ENCODE data around the gene CCNF.

GRCh38 chr16:2462031-2462866 is 33.0 kb downstream of the CCNF start:
- TF ChIP-seq NFYB (IDR thresholded peaks at IDR 0.05; ENCODE audit: insufficient read depth, low read depth, low read length) (no peak), CTCF (IDR thresholded peaks at IDR 0.05 in 2 of 3, conservative IDR thresholded peaks at IDR 0.05 in 1 of 3; ENCODE audit: control insufficient read depth in 2 of 3, extremely low read depth in 1 of 3, insufficient read depth in 1 of 3, low read depth in 3 of 3, low read length in 3 of 3) (no peak), RUNX3 (IDR thresholded peaks at IDR 0.05; ENCODE audit: low read length) (no peak), CBX3 (IDR thresholded peaks at IDR 0.05; ENCODE audit: borderline replicate concordance, low read depth) (no peak), CEBPB (IDR thresholded peaks at IDR 0.05; ENCODE audit: borderline replicate concordance in 1 of 2, low read depth in 2 of 2, low read length in 2 of 2) (no peak), SPI1 (IDR thresholded peaks at IDR 0.05; ENCODE audit: borderline replicate concordance, insufficient read depth, low read depth, low read length) (no peak), HDGF (IDR thresholded peaks at IDR 0.05) (no peak), YY1 (IDR thresholded peaks at IDR 0.05; ENCODE audit: low read depth, low read length) (no peak), REST (IDR thresholded peaks at IDR 0.05; ENCODE audit: low read depth, low read length) (no peak), SIN3A (IDR thresholded peaks at IDR 0.05; ENCODE audit: low read depth, low read length) (no peak), MTA2 (IDR thresholded peaks at IDR 0.05; ENCODE audit: low read depth) (no peak), NFYA (IDR thresholded peaks at IDR 0.05; ENCODE audit: borderline replicate concordance, low read depth, low read length) (no peak), FOXM1 (IDR thresholded peaks at IDR 0.05; ENCODE audit: low read depth, low read length) (no peak), RAD21 (IDR thresholded peaks at IDR 0.05; ENCODE audit: insufficient read depth, low read depth, low read length) (no peak)
